PFSK-1 (cell line): ENCODE data around the gene CD1D. TPM values are rescaled to one million over a fixed set of nuclear protein-coding genes. Genes with fewer than 3 reads are reported as not detected.

ENCODE experiments used
- FOXP2 ChIP-seq: optimal IDR thresholded peaks from 2 replicates; pipeline ENCODE3; 2011; ENCODE audit warnings: borderline replicate concordance, control low read depth, inconsistent platforms; ENCODE audit not compliant: insufficient read depth; ENCODE audit errors: extremely low read length, extremely low read depth
- POLR2AphosphoS5 ChIP-seq: IDR thresholded peaks from 2 replicates; pipeline ENCODE4 v1.6.1; 2012; ENCODE audit warnings: low read depth, mild to moderate bottlenecking, control low read depth, low read length, moderate library complexity
- SIN3A ChIP-seq: IDR thresholded peaks from 2 replicates; pipeline ENCODE4 v1.6.1; 2012; ENCODE audit warnings: mild to moderate bottlenecking, low read length, moderate library complexity, borderline replicate concordance; ENCODE audit not compliant: insufficient read depth
- TAF1 ChIP-seq: IDR thresholded peaks from 2 replicates; pipeline ENCODE4 v1.6.1; 2012; ENCODE audit warnings: low read length, control low read depth, borderline replicate concordance; ENCODE audit not compliant: insufficient read depth
- polyA plus RNA-seq: library from polyadenylated mRNA; unstranded; fragments of >200 nt; gene quantifications from one replicate; pipeline ENCODE4 v1.2.1, GENCODE V29; 2012; ENCODE audit warnings: low read depth, missing spikeins; ENCODE audit not compliant: insufficient read length
- TF ChIP-seq, protein P1 (sequence below), 2 experiments: IDR thresholded peaks; 2 replicates each; pipeline versions ENCODE4 v1.6.1 to v1.8.0; 2011 to 2012; ENCODE audit warnings: low read depth in 2 of 2, low read length in 2 of 2, control low read depth in 1 of 2, inconsistent platforms in 1 of 2, mild to moderate bottlenecking in 1 of 2, moderate library complexity in 1 of 2; ENCODE audit not compliant: insufficient read depth in 1 of 2

CD1D gene
- not detected for polyA plus RNA-seq

DNA sequence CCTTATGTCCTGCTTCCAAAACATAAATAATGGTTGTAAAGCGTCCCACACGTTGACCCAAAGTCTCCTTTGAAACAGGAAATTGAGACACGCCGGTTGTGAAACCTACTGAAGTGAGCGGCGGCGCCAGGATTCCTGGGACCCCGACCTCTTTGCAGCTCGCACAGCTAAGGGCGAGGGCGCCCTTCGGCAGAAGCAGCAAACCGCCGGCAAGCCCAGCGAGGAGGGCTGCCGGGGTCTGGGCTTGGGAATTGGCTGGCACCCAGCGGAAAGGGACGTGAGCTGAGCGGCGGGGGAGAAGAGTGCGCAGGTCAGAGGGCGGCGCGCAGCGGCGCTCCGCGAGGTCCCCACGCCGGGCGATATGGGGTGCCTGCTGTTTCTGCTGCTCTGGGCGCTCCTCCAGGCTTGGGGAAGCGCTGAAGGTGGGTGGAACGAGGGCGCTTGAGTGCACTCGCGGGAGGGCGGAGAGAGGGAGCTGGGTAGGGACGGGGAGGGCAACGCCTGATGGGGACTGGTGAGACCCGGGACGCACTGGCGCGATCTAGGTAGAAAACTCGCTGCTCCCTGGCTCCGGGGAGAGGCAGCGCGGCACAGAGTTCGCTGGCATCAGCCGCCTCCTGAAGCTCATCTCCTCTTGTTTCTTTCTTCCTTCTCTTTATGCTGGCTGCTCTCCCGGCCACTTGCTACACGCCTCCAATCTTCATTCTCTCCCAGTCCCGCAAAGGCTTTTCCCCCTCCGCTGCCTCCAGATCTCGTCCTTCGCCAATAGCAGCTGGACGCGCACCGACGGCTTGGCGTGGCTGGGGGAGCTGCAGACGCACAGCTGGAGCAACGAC, at the start of gene CD1D:
Gene CD1D, plus strand, starts transcription at position 155 of the 836 bp plus-strand sequence. Its CDS starts 207 bp downstream, at position 362.
- no peak for TF ChIP-seq SIN3A
- no peak for TF ChIP-seq POLR2AphosphoS5
- TF ChIP-seq TAF1 = no peak
- TF ChIP-seq, protein P1, sequence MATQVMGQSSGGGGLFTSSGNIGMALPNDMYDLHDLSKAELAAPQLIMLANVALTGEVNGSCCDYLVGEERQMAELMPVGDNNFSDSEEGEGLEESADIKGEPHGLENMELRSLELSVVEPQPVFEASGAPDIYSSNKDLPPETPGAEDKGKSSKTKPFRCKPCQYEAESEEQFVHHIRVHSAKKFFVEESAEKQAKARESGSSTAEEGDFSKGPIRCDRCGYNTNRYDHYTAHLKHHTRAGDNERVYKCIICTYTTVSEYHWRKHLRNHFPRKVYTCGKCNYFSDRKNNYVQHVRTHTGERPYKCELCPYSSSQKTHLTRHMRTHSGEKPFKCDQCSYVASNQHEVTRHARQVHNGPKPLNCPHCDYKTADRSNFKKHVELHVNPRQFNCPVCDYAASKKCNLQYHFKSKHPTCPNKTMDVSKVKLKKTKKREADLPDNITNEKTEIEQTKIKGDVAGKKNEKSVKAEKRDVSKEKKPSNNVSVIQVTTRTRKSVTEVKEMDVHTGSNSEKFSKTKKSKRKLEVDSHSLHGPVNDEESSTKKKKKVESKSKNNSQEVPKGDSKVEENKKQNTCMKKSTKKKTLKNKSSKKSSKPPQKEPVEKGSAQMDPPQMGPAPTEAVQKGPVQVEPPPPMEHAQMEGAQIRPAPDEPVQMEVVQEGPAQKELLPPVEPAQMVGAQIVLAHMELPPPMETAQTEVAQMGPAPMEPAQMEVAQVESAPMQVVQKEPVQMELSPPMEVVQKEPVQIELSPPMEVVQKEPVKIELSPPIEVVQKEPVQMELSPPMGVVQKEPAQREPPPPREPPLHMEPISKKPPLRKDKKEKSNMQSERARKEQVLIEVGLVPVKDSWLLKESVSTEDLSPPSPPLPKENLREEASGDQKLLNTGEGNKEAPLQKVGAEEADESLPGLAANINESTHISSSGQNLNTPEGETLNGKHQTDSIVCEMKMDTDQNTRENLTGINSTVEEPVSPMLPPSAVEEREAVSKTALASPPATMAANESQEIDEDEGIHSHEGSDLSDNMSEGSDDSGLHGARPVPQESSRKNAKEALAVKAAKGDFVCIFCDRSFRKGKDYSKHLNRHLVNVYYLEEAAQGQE (IDR thresholded peaks at IDR 0.05; ENCODE audit: insufficient read depth in 1 of 2, low read depth in 2 of 2, low read length in 2 of 2) = no peak
- TF ChIP-seq FOXP2 = no peak

DNA sequence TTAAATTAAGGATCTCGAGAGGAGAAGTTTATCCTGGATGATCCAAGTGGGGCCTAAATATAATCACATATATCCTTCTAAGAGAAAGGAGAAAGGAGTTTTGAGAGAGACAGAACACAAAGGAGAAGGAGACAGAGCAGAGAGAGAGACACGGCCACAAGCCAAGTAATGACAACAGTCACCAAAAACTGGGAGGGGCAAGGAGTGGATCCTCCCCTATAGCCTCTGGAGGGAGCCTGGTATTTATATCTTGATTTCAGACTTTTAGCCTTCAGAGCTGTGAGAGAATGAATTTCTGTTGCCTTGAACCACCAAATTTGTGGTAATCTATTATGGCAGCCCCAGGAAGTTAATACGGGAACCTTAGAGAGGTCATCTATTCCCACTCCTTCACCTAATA, 49.5 kb upstream of the CD1D start:
- TF ChIP-seq FOXP2 (no peak), SIN3A (no peak), POLR2AphosphoS5 (no peak), TAF1 (no peak)
- TF ChIP-seq, protein P1 (IDR thresholded peaks at IDR 0.05; ENCODE audit: insufficient read depth in 1 of 2, low read depth in 2 of 2, low read length in 2 of 2) = no peak

DNA sequence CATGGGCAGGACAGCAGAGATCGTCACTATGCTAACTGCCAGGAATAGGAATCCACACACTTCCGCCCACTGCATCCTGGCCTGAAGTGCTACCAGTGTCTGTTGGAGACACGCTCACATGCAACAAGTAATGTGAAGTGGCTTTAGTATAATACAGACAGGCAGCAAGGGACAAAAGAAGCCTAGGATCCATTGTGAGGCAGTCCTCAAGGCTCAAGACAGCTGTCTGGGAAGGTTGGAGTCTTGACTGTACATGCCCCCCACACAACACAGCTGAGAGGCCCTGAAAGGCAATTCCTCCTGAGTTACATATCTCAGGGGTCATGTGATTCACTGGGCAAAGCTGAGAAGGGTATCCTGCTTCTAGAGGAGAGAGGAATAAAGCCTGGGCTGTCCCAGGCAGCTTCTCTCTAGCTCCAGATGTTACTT, 39.9 kb upstream of the CD1D start:
- TF ChIP-seq FOXP2 (no peak), SIN3A (no peak), POLR2AphosphoS5 (no peak), TAF1 (no peak)
- TF ChIP-seq, protein P1 (IDR thresholded peaks at IDR 0.05; ENCODE audit: insufficient read depth in 1 of 2, low read depth in 2 of 2, low read length in 2 of 2) = no peak

DNA sequence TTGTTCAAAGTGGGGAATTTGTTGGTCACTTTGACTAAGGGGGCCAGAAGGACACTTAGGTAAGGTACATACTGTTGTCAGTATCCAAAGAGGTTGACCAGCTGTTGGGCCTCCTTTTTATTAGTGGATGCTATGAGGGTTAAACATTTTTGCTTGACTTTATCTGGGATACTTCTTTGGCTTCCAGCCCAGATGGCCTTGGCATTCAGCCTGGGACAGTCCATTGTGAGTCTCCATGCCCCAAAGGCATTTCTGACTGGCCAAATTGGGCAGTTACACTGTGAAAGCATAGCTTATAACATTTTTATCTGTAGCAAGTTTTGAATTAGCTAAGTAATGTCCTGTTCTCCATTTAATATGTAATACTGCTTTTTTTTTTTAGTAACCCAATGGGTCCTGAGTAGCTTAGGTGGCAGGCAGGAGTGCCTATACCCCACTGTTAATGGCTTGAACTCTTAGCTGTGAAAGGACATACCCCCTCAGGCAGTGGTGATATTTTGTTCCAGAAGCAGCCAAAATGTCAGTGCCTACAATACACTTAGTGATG, 35.4 kb upstream of the CD1D start:
- TF ChIP-seq TAF1 (no peak), FOXP2 (no peak)
- TF ChIP-seq, protein P1 (IDR thresholded peaks at IDR 0.05; ENCODE audit: insufficient read depth in 1 of 2, low read depth in 2 of 2, low read length in 2 of 2) = no peak
